ENCODE measurements around the gene TNFRSF1A. TPM values are rescaled to one million over a fixed set of nuclear protein-coding genes. Genes with fewer than 3 reads are reported as not detected.

Gene TNFRSF1A
- total RNA-seq, 1 experiment from 2014 or later: 95.1 TPM

DNA sequence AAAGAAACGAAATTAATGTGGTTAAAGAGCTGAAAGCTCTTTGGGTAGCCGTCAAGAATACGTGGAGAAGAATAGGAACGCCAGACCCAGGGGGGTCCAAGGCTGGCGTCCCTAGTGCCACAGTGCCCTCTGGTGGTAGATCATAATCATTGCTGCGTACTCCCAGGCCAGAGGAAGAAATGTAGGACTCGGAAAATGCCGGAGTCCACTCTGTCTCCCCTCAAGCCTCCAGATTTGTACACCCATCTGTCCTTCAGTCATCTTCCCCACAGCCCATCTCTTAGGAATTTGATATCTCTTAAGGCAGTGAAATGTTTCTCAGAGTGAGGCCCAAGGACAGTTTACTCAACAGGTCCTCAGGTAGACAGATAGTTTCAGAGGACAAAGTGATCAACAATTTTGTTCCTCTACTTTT is 56.8 kb downstream of the TNFRSF1A start:
- ChIA-PET POLR2A (ENCODE audit: unreplicated experiment) (interaction anchor here (0.5 kb wide), 1 partner anchor 8 kb away, joined by 3 read pairs; no protein-coding TSS in a partner anchor), CTCF (interaction anchor here (1.0 kb wide), 3 partner anchors 89 to 218 kb away, joined by 3 to 13 read pairs (median 7); no protein-coding TSS in a partner anchor)
- peak; percentile 34 for ATAC-seq
- TF ChIP-seq, protein P1, sequence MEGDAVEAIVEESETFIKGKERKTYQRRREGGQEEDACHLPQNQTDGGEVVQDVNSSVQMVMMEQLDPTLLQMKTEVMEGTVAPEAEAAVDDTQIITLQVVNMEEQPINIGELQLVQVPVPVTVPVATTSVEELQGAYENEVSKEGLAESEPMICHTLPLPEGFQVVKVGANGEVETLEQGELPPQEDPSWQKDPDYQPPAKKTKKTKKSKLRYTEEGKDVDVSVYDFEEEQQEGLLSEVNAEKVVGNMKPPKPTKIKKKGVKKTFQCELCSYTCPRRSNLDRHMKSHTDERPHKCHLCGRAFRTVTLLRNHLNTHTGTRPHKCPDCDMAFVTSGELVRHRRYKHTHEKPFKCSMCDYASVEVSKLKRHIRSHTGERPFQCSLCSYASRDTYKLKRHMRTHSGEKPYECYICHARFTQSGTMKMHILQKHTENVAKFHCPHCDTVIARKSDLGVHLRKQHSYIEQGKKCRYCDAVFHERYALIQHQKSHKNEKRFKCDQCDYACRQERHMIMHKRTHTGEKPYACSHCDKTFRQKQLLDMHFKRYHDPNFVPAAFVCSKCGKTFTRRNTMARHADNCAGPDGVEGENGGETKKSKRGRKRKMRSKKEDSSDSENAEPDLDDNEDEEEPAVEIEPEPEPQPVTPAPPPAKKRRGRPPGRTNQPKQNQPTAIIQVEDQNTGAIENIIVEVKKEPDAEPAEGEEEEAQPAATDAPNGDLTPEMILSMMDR (conservative IDR thresholded peaks at IDR 0.05; ENCODE audit: low read depth, low read length): peak; percentile 85
- no peak for TF ChIP-seq EZH2phosphoT487 (IDR thresholded peaks at IDR 0.05; ENCODE audit: borderline replicate concordance, low read length)
- Histone ChIP-seq H3K36me3 (ENCODE audit: low read depth, low read length) (no peaks in the 10 kb centered on the region), H3K27ac (ENCODE audit: low read length) (peak overlapping the region; percentile 96), H3K9me3 (ENCODE audit: low read length) (no peaks in the 10 kb centered on the region), H2AFZ (ENCODE audit: low read length) (peak overlapping the region; percentile 71), H3K9me2 (replicated peaks; ENCODE audit: low read length) (no peaks in the 10 kb centered on the region), H3K4me3 (ENCODE audit: low read length) (no peak overlapping the region), H3K9ac (ENCODE audit: low read length) (peak overlapping the region; percentile 67), H3K4me1 (ENCODE audit: insufficient read depth, low read length) (peaks cover 49% of the 10 kb centered on the region), H3F3A (ENCODE audit: low read length, unreplicated experiment) (peaks cover 4% of the 10 kb centered on the region), H3K4me2 (ENCODE audit: low read length) (peak overlapping the region; percentile 79), H3K27me3 (ENCODE audit: low read length) (no peaks in the 10 kb centered on the region), H4K20me1 (ENCODE audit: low read length) (no peaks in the 10 kb centered on the region), H3K79me2 (ENCODE audit: low read length) (no peaks in the 10 kb centered on the region)
- DNase-seq: peak; percentile 72
- no TSS peak for BruUV-seq (replicated peaks)
- intact Hi-C loops (cut with micrococcal nuclease): loop anchor here (1.0 to 5.0 kb wide), 4 partner anchors 37 to 298 kb away; no protein-coding TSS in a partner anchor

DNA sequence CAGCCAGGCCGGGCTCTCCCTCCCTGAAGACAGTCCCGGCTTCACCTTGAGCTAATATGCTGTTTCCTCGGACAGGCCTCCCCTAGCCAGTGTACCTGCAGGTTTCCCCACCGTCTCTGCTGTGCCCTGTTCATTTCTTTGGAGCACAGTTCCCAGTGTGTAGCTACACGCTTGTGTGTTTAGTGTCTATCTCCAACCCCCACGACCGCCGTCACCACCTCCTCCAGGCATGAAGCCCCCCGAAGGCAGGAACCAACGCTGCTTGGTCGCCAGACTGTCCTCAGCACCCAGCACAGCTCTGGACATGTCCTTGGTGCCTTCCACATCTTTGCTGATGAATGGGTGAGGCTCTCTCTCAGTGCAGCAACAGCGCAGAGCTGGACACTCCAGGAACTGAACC is 57.6 kb downstream of the TNFRSF1A start:
- BruUV-seq (replicated peaks): no TSS peak
- no peak overlapping the region for H3K9ac ChIP-seq (ENCODE audit: low read length)
- peaks cover 55% of the 10 kb centered on the region for H3K4me1 ChIP-seq (ENCODE audit: insufficient read depth, low read length)
- no peak overlapping the region for H3K4me3 ChIP-seq (ENCODE audit: low read length)
- H4K20me1 ChIP-seq (ENCODE audit: low read length): no peaks in the 10 kb centered on the region
- H3K9me2 ChIP-seq (replicated peaks; ENCODE audit: low read length): no peaks in the 10 kb centered on the region
- H3K79me2 ChIP-seq (ENCODE audit: low read length): no peaks in the 10 kb centered on the region
- H3F3A ChIP-seq (ENCODE audit: low read length, unreplicated experiment): peaks cover 4% of the 10 kb centered on the region
- no peak overlapping the region for H3K4me2 ChIP-seq (ENCODE audit: low read length)
- H2AFZ ChIP-seq (ENCODE audit: low read length): no peak overlapping the region
- no peak for ATAC-seq
- no peaks in the 10 kb centered on the region for H3K9me3 ChIP-seq (ENCODE audit: low read length)
- POLR2A ChIA-PET (ENCODE audit: unreplicated experiment): interaction anchor here (0.6 kb wide), 1 partner anchor 82 kb away, joined by 7 read pairs; no protein-coding TSS in a partner anchor
- DNase-seq: no peak
- CTCF ChIA-PET: interaction anchor here (0.7 to 1.0 kb wide), 4 partner anchors 56 to 217 kb away, joined by 3 to 15 read pairs (median 10); no protein-coding TSS in a partner anchor
- no peak overlapping the region for H3K27ac ChIP-seq (ENCODE audit: low read length)
- intact Hi-C loops (cut with micrococcal nuclease): no loop called here
- no peaks in the 10 kb centered on the region for H3K36me3 ChIP-seq (ENCODE audit: low read depth, low read length)
- no peaks in the 10 kb centered on the region for H3K27me3 ChIP-seq (ENCODE audit: low read length)
- no peak for TF ChIP-seq EZH2phosphoT487 (IDR thresholded peaks at IDR 0.05; ENCODE audit: borderline replicate concordance, low read length)
- no peak for TF ChIP-seq EZH2 (IDR thresholded peaks at IDR 0.05; ENCODE audit: low read length, unreplicated experiment)
- TF ChIP-seq, protein P1 (conservative IDR thresholded peaks at IDR 0.05; ENCODE audit: low read depth, low read length): no peak

DNA sequence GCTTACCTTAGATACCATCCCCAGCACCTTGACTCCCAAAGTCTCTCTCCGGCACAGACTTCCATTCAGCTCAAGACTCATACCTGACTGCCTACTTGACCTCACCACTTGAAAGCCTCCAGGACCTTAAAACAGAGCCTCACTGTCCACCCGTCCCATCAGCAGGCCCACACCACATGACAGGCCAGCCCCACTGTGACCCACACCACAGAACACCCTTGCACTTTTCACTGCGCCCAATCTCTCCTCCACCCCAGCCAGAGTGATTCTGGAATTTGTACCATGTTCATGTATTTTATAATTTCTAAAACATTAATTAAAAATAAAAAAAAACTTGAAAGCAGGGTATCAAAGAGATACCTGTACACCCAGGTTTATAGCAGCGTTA is 59.4 kb downstream of the TNFRSF1A start:
- H3K9me2 ChIP-seq (replicated peaks; ENCODE audit: low read length): no peaks in the 10 kb centered on the region
- ATAC-seq: no peak
- H3K9ac ChIP-seq (ENCODE audit: low read length): no peak overlapping the region
- no peaks in the 10 kb centered on the region for H4K20me1 ChIP-seq (ENCODE audit: low read length)
- TF ChIP-seq EZH2phosphoT487 (IDR thresholded peaks at IDR 0.05; ENCODE audit: borderline replicate concordance, low read length) (no peak), EZH2 (IDR thresholded peaks at IDR 0.05; ENCODE audit: low read length, unreplicated experiment) (no peak)
- TF ChIP-seq, protein P1 (conservative IDR thresholded peaks at IDR 0.05; ENCODE audit: low read depth, low read length): no peak
- H3F3A ChIP-seq (ENCODE audit: low read length, unreplicated experiment): peaks cover 4% of the 10 kb centered on the region
- POLR2A ChIA-PET (ENCODE audit: unreplicated experiment): no interaction called here
- DNase-seq: no peak
- no peak overlapping the region for H3K4me2 ChIP-seq (ENCODE audit: low read length)
- CTCF ChIA-PET: no interaction called here
- intact Hi-C loops (cut with micrococcal nuclease): no loop called here
- H3K9me3 ChIP-seq (ENCODE audit: low read length): no peaks in the 10 kb centered on the region
- no peaks in the 10 kb centered on the region for H3K79me2 ChIP-seq (ENCODE audit: low read length)
- H3K27ac ChIP-seq (ENCODE audit: low read length): no peak overlapping the region
- no peaks in the 10 kb centered on the region for H3K27me3 ChIP-seq (ENCODE audit: low read length)
- H3K36me3 ChIP-seq (ENCODE audit: low read depth, low read length): no peaks in the 10 kb centered on the region
- BruUV-seq (replicated peaks): no TSS peak
- no peak overlapping the region for H3K4me3 ChIP-seq (ENCODE audit: low read length)
- H2AFZ ChIP-seq (ENCODE audit: low read length): no peak overlapping the region
- peaks cover 62% of the 10 kb centered on the region for H3K4me1 ChIP-seq (ENCODE audit: insufficient read depth, low read length)
